Measurements from ENCODE around the gene MTMR12.

The MTMR12 gene

DNA sequence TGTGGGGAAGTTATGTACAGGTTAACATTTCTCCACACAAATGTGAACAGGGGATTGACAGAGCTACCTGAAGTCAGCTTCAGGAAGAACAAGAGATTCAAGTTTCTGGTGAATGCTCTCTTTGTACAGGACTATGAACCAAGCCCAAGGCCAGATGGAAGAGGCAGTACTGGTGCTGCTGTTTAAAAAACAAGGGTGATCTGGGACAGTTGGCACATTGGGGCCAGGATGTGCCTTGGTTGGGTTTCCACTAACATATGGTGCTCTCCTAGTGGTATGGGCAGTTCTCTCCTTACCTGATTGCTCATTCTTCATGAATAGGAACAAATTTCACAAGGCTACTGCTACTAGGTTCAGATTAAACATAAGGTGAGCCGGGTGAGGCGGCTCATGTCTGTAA lies 40.0 kb downstream of the MTMR12 start:
- DNase-seq: no peak

DNA sequence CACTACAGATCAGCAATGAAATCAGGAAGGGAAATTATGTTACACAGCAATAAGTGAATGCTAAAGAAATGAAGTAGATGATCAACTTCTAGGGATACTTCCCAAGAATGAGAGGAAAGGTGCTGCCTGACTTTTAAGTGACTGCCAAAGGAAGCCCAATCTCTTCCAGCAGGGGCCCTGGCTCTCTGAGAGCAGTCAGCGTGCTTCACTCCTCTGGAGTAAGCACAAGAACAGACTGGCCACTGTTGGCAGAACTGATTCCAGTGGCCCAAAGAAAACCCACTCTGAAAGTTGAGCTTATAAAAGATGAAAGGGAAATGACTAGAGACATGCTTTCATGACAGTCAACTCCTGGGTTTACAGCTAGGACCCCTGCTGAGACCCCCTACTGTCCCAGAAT lies 41.8 kb downstream of the MTMR12 start:
- DNase-seq: no peak

DNA sequence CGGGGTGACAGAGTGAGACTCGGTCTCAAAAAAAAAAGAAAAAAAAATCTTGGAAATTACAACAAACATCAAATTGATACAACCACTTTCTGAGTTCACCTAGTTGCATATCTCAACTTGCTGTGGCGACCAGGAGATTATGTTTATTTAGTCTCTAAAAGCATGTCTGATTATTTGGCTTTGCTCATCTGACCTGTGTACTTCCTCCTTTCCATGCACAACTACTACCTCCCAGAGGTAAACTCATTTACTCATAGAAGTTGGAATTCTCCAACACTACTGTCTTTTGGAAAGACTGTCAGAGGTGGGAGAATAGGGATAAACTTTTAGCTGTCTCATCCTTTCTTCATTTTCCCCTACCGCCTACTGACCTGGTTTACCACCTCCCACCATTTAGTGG lies 42.6 kb downstream of the MTMR12 start:
- DNase-seq: no peak

DNA sequence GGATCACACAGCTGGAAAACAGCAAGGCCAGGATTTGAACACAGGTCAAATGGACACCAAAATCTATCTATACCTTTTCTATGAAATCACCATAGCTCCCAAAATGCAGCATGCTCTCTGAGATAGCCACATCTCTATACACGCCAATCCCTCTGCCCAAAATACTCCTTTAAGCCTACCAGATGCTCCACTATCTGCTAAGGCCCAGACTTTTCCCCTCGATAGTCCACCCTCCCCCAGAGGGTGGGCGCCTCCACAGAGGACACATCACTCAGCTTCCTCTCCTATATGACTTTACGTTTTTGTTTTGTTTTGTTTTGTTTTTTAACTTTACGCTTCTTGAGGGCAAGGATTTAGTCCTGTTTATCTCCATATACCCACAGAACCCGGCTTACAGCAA lies 46.8 kb downstream of the MTMR12 start:
- DNase-seq: no peak

DNA sequence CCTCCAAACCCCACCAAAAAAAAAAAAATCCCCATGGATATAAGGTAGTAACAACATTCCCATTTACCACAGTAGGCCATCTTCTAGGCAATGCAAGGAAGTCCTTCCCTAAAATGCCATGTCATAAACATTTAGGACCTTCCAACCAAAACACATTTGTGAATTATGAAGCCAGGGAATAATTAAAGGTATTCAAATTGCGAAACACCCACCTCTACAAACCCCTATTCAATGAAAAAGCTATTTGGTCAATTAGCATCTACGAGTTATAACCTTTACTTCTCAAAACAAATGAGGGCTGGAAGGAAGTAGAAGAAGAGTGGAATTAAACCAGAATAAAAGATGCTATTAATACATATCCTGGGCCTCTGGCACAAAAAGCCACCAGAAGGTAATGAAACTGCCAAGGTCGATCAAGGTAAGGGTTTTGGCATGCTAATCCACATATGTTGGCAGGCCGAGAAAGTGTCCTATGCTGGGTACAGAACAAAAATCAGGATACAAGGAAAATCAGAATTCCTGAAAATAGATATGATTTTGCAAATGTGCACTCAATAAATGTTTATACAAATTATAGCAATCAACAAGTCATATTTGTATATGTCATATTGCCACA lies 47.7 kb downstream of the MTMR12 start:
- DNase-seq: no peak

DNA sequence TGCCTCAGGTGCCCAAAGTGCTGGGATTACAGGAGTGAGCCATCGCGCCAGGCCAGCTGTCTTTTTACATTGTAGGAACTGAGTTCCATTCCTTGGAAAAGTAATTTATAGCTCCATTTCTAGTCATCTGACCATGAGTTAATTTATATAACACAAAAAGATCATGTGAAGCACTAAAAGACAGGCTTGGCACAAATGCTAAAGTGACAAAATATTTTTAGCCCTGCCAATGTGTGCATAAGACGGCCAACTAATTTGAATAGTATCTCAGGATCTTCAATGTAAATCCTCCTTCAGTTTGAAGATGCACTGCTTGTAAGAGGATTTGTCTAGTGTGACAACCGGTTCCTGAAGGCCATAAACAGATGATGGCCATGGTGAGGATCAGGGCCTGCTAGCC lies 49.1 kb downstream of the MTMR12 start:
- DNase-seq: no peak

DNA sequence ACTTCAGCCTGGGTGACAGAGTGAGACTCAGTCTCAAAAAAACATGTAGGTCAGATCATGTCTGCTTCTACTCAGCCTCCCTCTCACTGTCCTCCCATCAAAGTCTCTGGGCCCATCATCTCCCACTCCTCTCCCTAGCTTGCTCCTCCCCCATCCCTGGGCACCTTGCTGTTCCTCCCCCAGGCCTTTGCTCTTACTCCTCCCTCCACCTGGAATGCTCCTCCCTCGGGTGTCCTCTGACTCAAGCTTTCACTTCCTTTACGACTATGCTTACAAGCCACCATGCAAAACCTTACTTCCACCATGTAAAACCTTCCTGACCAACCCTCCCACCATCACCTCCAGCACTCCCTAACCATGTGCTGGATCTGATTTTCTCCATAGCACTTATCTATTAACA lies 51.5 kb downstream of the MTMR12 start:
- no peak for DNase-seq

DNA sequence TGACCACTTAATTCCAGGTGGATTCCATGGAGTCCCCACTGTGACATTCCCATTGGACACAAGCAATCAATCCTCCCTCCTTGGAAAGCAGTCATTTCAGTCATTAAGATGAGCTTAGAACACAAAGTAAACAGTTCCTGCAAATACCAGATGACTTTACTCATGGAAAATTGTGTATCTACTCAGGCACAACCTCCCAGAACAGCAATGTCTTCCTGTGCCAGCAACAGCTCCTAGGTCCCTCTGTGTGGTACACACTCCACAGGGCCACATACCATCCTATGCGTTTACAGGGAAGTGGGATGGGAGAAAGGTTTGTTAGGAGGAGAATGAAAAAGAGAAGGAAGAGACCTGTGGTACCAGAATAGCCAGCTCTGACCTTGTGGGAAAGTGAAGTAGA lies 53.7 kb downstream of the MTMR12 start:
- DNase-seq: no peak

DNA sequence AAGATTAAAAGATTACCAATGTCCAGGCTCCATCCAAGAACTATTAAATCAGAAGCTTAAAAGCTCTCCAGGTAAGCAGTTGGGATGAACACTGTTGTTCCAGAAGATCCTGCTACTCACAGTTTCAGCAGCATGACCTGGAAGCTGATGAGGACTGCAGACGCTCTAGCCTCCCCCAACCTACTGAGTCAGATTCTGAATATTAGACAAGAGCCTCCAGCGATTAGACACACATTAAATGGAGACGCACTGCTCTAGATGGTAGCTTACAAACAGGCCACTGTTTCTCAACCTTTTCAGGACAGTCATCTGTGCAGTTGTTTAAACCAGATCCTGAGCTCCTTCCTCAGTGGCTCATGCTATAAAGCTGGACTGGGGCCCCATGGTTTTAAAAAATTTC lies 54.3 kb downstream of the MTMR12 start:
- DNase-seq: no peak

DNA sequence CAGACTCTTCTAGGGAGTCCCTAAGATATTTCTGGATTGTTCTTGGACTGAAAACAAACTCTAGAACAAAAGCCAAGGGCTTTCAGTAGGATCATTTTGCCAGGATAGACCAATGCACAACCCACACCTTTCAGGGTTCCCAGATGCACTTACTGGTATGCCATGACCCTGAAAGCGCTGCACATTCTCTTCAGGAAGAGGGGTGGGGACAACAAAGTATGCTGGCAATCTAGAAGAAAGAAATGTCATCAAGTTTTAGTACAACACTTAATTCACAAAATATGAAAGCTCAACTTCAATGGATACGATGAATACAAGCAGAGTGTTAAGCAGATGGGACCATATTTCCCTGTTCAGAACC lies 57.2 kb downstream of the MTMR12 start:
- no peak for DNase-seq

DNA sequence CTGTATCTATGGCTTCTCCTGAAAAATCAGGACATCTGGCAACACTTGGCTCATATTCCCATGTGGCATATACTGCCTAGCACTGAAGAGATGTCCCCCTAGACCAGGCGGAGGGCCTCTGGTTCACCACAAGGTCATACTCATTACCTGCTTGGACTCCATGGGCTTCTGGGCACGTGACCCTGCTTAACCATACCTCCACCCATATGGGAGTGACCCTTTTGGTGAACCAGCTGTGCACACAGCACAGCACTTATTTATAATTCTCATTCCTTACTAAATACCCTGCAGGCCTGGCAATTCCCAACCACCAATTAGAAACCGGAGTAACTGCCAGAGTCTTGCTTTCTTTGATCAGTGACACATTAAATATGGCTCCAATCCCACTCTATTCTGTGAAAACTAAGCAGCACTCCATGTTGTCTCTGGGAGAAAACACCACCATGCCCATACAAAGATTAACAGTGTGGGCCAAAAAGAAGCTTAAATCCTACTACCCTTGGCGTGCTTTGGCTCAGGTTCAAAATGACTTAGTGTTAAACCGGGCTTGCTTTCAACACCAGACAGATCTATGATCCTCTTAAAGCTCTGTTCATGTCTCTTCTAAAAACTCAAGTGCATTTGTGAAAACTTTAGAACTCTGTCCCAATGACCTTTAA lies 57.7 kb downstream of the MTMR12 start:
- no peak for DNase-seq

DNA sequence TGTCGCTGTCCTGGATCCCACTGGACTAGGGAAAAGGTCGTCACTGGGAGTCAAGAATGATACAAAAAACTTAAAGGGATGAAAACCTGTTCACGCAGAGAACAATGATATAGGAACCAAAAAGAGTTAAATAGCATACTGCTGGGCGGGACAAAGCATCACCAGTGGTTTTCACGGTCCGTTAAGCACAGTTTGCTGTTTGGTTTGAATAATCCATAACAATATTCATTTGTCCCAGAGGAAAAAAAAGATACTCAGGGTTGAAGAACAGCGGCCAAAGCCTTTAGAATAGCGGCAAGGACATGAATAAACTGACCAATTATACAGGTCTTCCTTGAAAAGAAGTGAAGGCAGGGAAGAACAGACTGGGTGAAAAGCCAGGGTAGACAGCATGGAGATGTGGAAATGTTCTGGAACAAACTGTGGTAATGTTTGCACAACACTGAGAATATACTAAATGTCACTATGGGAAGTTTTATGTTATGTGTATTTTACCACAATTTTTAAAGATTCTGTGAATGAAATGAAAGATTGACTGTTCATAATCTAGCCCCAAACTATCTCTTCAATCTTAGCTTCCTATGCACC lies 60.8 kb downstream of the MTMR12 start:
- DNase-seq: no peak

DNA sequence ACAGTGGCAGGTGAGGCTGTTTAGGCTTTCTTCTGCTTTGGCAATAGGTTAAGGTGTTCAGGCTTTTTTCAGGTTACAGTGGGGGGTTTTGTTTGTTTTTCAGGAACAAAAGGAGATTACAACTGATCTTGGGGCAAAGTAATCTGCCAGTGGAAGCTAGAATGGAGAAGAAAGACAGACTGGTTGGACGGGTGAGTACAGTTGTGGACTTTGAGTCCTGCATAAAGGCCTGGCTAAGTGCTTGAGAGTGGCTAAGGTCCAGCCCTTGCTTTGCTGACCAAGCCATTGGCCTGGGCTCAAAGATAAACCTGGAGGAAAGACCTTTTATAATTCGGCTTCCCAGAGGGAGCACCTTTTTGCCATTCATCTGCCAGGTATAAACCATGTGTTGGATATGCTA lies 63.1 kb downstream of the MTMR12 start:
- DNase-seq: no peak

DNA sequence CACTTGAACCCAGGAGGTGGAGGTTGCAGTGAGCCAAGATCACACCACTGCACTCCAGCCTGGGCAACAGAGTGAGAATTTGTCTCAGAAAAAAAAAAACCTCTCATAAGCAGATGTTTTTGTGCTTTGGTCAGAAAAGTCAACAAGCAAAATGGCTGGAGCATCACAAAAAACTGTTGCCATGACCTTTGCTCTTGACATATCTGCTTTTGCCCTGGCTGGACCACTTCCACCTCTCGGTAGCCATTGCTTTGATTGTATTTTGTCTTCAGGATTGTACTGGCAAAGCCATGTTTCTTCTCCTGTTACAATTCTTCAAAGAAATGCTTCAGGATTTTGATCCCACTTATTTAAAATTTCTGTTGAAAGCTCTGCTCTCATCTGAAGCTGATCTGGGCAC lies 67.0 kb downstream of the MTMR12 start:
- DNase-seq: no peak

DNA sequence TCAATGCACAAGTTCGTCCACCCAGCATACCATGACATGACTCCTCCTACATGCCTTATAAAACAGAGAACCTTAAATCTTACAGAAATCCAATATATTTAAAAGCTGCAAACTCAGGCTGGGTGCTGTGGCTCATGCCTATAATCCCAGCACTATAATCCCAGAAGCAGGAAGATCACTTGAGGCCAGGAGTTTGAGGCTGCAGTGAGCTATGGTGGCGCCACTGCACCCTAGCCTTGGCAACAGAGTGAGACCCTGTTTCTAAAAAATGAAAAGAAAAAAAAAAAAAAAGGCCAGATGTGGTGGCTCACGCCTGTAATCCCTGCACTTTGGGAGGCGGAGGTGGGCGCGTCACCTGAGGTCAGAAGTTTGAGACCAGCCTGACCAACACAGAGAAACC lies 68.7 kb downstream of the MTMR12 start:
- DNase-seq: no peak

DNA sequence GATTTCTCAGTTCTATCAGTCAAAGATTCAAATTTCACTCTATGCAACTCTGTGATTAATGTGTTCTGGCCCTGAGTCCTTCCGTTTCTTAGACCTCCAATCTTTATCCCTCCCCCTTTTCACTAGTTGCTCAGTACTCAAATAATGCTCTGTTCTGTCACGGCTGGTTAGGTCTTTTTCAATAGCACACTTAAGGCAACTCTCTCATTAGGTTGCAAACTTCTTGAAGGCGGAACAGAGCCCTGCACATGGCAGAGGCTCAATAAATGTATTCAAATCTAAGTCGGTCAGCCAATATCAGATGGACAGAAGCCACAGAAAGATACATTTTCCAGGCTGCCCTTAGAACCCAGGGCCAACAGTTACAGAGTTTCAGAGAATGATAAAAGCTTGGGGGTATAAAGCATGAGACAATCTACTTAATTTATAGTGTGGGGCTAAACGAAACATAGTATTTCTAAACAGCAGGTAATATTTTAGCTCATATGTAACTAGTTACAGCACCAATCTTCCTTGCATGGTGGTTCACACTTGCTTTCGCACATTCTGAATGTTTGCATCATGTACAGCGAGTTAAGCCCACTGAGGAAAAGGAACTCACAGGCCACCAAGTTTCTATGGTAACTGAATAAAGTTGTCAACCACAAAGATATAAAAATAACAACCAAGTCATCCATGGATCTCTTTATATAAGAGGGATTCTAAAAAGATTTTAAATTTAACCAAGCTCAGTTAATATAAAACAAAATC lies 71.5 kb downstream of the MTMR12 start:
- no peak for DNase-seq

DNA sequence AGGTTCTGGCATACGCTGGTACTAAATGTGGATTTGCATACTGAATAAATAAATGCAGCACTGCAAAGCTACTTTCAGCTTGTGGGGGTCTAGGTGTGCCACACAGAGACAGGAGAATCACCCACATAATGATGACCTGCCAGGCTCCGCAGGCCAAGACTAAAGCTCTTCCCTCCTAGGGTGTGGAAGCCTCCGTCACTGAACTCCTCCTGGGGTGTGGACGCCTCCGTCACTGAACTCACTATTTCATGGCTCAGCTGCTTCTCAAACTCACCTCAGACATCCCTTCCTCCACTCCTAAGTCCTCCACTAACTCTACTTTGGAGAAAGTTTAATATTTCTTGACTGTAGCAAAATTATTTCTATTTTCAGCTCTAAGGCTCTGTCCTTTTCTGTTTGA lies 73.4 kb downstream of the MTMR12 start:
- no peak for DNase-seq

DNA sequence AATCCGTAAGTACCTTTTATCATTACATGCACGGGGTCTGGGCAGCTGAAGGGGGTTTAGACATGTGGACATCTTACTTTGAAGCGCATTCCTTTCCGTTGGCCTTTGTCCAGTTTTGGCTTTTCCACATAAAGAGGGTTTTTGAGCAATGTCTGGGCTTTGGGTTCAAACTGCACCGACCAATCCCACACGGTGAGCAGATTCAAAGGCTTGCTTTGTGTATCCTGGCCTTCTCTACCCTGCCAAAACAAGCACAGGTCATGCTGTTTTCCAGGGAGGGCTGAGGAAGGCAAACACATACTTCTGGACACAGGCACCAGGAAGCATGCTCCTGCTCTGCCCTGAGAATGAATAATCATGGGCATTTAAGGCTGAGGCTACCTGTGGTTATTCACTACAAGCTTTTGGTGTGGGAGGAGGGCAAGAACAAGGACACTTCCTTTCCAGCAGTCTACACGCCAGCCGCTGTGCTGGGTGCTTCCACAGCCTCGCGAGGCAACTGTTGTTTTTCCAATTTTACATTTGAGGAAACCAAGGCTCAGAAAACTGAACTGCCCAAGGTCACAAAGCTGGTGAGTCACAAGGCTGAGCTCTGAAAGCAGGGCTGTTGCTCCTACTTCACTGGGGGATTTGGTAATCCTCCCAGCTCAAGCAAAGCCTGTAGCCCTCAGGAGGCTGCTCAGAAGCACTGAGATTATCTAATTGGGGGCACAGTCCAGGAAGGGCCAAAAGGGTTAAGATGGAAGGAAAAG lies 78.9 kb downstream of the MTMR12 start:
- DNase-seq: no peak

DNA sequence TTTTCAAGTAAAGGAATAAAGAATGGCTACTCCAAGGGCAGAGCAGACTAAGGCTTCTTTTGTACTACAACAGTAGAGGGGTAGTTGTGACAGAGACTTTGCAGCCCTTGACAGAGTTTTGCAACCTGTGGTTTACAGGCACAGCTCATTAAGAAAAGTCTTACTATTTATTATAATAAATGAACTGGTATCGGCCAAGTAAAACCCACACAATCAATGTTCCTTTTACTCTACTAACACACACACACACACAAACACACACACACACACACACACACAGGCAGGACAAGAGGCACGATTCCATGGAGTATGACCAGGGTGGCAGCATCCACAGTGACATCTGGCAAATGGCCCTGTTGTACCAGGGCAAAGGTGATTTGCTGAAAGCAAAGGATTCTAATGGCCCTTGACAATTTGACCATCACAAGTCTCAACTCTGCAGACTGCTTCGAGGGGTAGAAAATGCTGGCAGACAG lies 79.5 kb downstream of the MTMR12 start:
- no peak for DNase-seq

DNA sequence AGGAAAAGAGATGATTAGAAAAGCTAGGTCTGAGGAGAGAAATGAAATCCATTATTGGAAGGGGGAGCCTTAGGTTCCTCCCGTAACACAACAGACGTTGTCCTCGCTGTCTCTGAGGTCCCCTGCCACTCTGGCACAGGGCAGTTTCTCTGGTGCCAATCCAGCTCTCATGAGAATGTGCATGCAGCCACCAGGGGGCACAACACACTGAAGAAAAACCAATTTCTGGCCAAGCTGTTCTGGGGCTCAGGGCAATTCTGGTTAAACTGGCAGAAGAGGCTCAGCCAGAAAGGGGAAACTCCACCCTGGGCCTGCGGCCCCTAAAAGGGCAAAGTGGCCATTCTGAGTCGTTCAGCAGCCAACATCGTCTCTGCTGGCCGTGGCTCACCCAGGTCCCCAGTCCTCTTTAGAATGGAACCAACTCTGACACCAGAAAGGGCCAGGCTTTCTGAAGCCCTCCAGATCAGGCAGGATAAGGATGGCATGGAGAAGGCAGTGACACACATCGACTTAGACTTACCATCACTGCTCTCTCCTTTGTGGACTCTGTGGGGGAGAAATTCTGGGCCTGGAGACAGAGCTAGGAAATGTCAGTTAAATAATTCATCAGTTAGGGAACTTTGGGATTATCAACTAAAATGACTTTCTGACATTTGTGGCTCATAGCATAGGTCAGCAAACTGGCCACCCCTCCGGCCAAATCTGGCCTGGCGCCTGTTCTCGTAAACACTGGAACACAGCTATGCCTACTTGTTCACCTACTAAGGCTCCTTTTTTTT lies 80.1 kb downstream of the MTMR12 start:
- peak; percentile 69 for DNase-seq

DNA sequence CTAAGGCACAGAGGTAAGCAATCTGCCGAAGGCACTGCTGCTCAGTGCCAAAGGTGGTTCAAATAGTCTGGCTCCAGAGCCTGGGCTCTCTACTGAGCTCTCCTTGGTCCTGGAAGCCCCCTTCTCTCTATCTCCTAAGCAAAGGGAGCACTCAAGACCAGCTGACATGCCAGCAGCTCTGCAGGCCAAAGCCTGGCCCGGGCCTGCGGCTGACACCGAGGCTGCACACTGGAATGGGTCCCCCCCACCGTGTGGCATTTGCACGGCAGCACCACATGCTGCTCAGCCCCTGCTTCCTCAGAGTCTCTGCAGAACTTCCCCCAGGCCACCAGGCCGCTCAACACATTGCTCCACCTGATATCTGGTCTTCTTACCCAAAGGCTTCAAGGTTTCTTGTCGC lies 80.8 kb downstream of the MTMR12 start:
- no peak for DNase-seq

DNA sequence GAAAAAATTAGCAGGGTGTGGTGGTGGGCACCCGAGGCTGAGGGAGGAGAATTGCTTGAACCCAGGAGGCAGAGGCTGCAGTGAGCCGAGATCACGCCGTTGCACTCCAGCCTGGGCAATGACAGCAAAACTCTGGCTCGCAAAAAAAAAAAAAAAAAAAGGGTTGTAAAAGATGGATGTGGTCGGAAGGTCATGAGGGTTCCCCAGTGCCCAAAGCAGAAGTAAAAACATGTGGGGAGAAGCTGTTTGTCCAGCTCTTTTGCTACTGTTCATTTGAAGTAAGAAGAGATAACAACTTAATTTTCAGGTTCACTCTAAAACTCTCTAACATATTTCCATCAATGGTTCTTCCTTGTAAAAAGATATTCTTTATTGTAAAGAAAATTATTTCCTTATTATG lies 81.5 kb downstream of the MTMR12 start:
- DNase-seq: no peak

All from NCI-H774 (cell line).